Suprapubic skin (tissue), 4 donors: ENCODE data around the gene TRIM51G. TPM values are rescaled to one million over a fixed set of nuclear protein-coding genes. Genes with fewer than 3 reads are reported as not detected.
"Not testable (repeated sequence)": the region's sequence is repeated elsewhere in the genome, so short reads cannot be mapped to it uniquely, and the experiment has no call there.

Experiments used
- DNase-seq, 2 donors: peaks; one replicate each; pipeline ENCODE4 v3.0.0-alpha.2; 2019; ENCODE audit warnings: low spot score in 2 of 2
- H3K27ac ChIP-seq: fragments of 200-600 bp; sonication (generic); one replicate; pipeline ENCODE4 v1.5.1; 2019
- H3K27me3 ChIP-seq: fragments of 200-600 bp; sonication (generic); one replicate; pipeline ENCODE4 v1.5.1; 2019
- H3K36me3 ChIP-seq: fragments of 200-600 bp; sonication (generic); one replicate; pipeline ENCODE4 v1.5.1; 2019
- H3K4me1 ChIP-seq: fragments of 200-600 bp; sonication (generic); one replicate; pipeline ENCODE4 v1.5.1; 2019
- H3K4me3 ChIP-seq: fragments of 200-600 bp; sonication (generic); one replicate; pipeline ENCODE4 v1.5.1; 2019; ENCODE audit warnings: mild to moderate bottlenecking
- H3K9me3 ChIP-seq: fragments of 200-600 bp; sonication (generic); one replicate; pipeline ENCODE4 v1.5.1; 2019
- WGBS: methylation state at CpG from one replicate; pipeline ENCODE4 v1.1.5; 2018; 5-methylcytosine and 5-hydroxymethylcytosine counted together
- total RNA-seq, 4 donors: library from RNA; depleted of rRNA; stranded (reverse); fragments of >200 nt; gene quantifications; one replicate each; pipeline ENCODE4 v1.1.0, GENCODE V29; 2016

The TRIM51G gene
- not detected for total RNA-seq

- not testable (repeated sequence) for H3K27me3 ChIP-seq, H3K27ac ChIP-seq, H3K9me3 ChIP-seq, DNase-seq, H3K4me1 ChIP-seq, H3K4me3 ChIP-seq, H3K36me3 ChIP-seq
Observed at GRCh38 chr11:48983785-48984184, at the start of gene TRIM51G. TSS of gene TRIM51G (minus strand) at chr11:48983885. CDS start at chr11:48981695, 2,190 bp downstream.

GRCh38 chr11:49028523-49028922 lies 44.8 kb upstream of the TRIM51G start, which contains the start of gene TRIM49B:
TSS of gene TRIM49B (plus strand) at chr11:49028823. CDS start at chr11:49031600, 2,777 bp downstream.
- 55% methylated on average over 2 of the region's 2 CpGs for WGBS
- not testable (repeated sequence) for H3K4me3 ChIP-seq, DNase-seq, H3K4me1 ChIP-seq, H3K36me3 ChIP-seq, H3K27me3 ChIP-seq, H3K27ac ChIP-seq, H3K9me3 ChIP-seq

- H3K27ac ChIP-seq, H3K9me3 ChIP-seq, H3K27me3 ChIP-seq, H3K4me1 ChIP-seq, DNase-seq, H3K36me3 ChIP-seq, H3K4me3 ChIP-seq: not testable (repeated sequence)
- WGBS = 96% methylated on average over 25 of the region's 25 CpGs
Observed at GRCh38 chr11:48968592-48968991, 15.1 kb downstream of the TRIM51G start.

GRCh38 chr11:48955315-48956049 lies 28.2 kb downstream of the TRIM51G start:
- not testable (repeated sequence) for H3K27ac ChIP-seq, H3K9me3 ChIP-seq, H3K4me3 ChIP-seq, H3K27me3 ChIP-seq, H3K4me1 ChIP-seq, H3K36me3 ChIP-seq
- peak in 1 of 2 donors; percentile 74 for DNase-seq
- WGBS = 94% methylated on average over 21 of the region's 35 CpGs

GRCh38 chr11:48945796-48946195 lies 37.9 kb downstream of the TRIM51G start:
- H3K27ac ChIP-seq, DNase-seq, H3K4me1 ChIP-seq, H3K36me3 ChIP-seq, H3K27me3 ChIP-seq, H3K9me3 ChIP-seq, H3K4me3 ChIP-seq: not testable (repeated sequence)
- 88% methylated on average over 7 of the region's 7 CpGs for WGBS

Other genes with a start within 250 kb of the TRIM51G start
- not detected for gene TRIM49B, start 44.9 kb upstream of the TRIM51G start, total RNA-seq
- not detected for gene TRIM64C, start 75.2 kb upstream of the TRIM51G start, total RNA-seq
- gene FOLH1, start 224.7 kb upstream of the TRIM51G start, total RNA-seq = 1 to 10 TPM in 3 of 4 donors, under 1 TPM in 1; 0.64 to 2.6 (median 1.5) TPM